HCT116 (cell line): ENCODE results near the gene MFAP2. TPM values are rescaled to one million over a fixed set of nuclear protein-coding genes. Genes with fewer than 3 reads are reported as not detected.

Experiments used
- ATAC-seq: fragments of 200-7000 bp; cut with Tn5 transposase; 2 replicates; pipeline ENCODE4 v1.9.1; 2020; ENCODE audit warnings: mild to moderate bottlenecking, moderate library complexity
- BruUV-seq: library from RNA; stranded (reverse); fragments of 400-500 nt; replicated peaks from 2 replicates; lab custom pipeline; 2021; lab: Mats Ljungman, UMichigan
- CTCF ChIA-PET: fragments of 300-600 bp; sonication (Branson Sonifier 250); formaldehyde crosslinking; loops from one replicate; lab custom pipeline; 2021; ENCODE audit warnings: antibody characterized with exemption; lab: Charles Lee
- POLR2A ChIA-PET: fragments of 300-600, 350-600 bp; sonication (Branson Sonifier 250); formaldehyde crosslinking; loops from one replicate; lab custom pipeline; 2021; ENCODE audit warnings: antibody characterized with exemption; lab: Charles Lee
- RAD21 ChIA-PET, 2 experiments: fragments of 300-600 bp; sonication (Branson Sonifier 250); formaldehyde crosslinking; loops; one replicate each; lab custom pipeline; 2023; ENCODE audit warnings: low total read pairs in 2 of 2; ENCODE audit not compliant: uncharacterized antibody in 2 of 2, unreplicated experiment in 2 of 2, low non-redundant PET in 1 of 2; lab: Charles Lee
- DNase-seq: peaks from one replicate; pipeline ENCODE4 v3.0.0-alpha.2; 2010; ENCODE audit warnings: low read depth, low spot score
- H2AFZ ChIP-seq: fragments of 200-600 bp; shearing (Covaris generic), sonication (generic); 2 replicates; pipeline ENCODE4 v1.6.1; 2017; ENCODE audit warnings: low read depth, mixed run types, mixed read lengths, antibody characterized with exemption, low read length; ENCODE audit not compliant: poor library complexity, severe bottlenecking
- H3K27ac ChIP-seq: 2 replicates; pipeline ENCODE4 v1.5.1; 2012; ENCODE audit warnings: low read depth, low read length
- H3K27me3 ChIP-seq: fragments of 200-600 bp; sonication (generic); 2 replicates; pipeline ENCODE4 v1.6.1; 2016; ENCODE audit warnings: mixed run types, low read length, mixed read lengths; ENCODE audit not compliant: insufficient read depth
- H3K36me3 ChIP-seq, 2 experiments: fragments of 200-500 bp in 1 of 2; fragments of 200-600 bp in 1 of 2; sonication (Bioruptor generic) in 1 of 2; sonication (generic) in 1 of 2; 2 replicates each; pipeline versions ENCODE4 v1.5.1 to v1.6.1; 2014 to 2016; ENCODE audit warnings: low read length in 2 of 2, inconsistent platforms in 1 of 2, mixed read lengths in 1 of 2, mixed run types in 1 of 2; ENCODE audit not compliant: insufficient read depth in 2 of 2, control insufficient read depth in 1 of 2
- H3K4me1 ChIP-seq, 2 experiments: fragments of 200-600 bp in 1 of 2; sonication (generic) in 1 of 2; 2 replicates each; pipeline versions ENCODE4 v1.5.1 to v1.6.1; 2012 to 2017; ENCODE audit warnings: low read length in 2 of 2, inconsistent platforms in 1 of 2, mild to moderate bottlenecking in 1 of 2, mixed read lengths in 1 of 2, mixed run types in 1 of 2, moderate library complexity in 1 of 2; ENCODE audit not compliant: insufficient read depth in 2 of 2, control insufficient read depth in 1 of 2
- H3K4me2 ChIP-seq: fragments of 200-600 bp; sonication (generic); 2 replicates; pipeline ENCODE4 v1.6.1; 2017; ENCODE audit warnings: mixed run types, low read length, mixed read lengths
- H3K4me3 ChIP-seq, 2 experiments: fragments of 200-600 bp in 1 of 2; sonication (generic) in 1 of 2; replicated peaks in 1 of 2; 2 replicates each; pipeline ENCODE4 v1.5.1; 2011 to 2016; ENCODE audit warnings: low read length in 2 of 2, control low read depth in 1 of 2, low read depth in 1 of 2, mild to moderate bottlenecking in 1 of 2, mixed read lengths in 1 of 2, mixed run types in 1 of 2
- H3K79me2 ChIP-seq: fragments of 200-600 bp; sonication (generic); 2 replicates; pipeline ENCODE4 v1.6.1; 2017; ENCODE audit warnings: mild to moderate bottlenecking, mixed run types, low read length, moderate library complexity, mixed read lengths; ENCODE audit not compliant: insufficient read depth
- H3K9ac ChIP-seq: fragments of 200-600 bp; sonication (generic); 2 replicates; pipeline ENCODE4 v1.6.1; 2016; ENCODE audit warnings: low read length, mixed read lengths
- H3K9me2 ChIP-seq: fragments of 200-600 bp; sonication (generic), shearing (Covaris generic); 2 replicates; pipeline ENCODE4 v1.6.1; 2017; ENCODE audit warnings: mixed run types, mild to moderate bottlenecking, moderate library complexity; ENCODE audit not compliant: insufficient read depth
- H3K9me3 ChIP-seq, 2 experiments: fragments of 200-500 bp in 1 of 2; fragments of 200-600 bp in 1 of 2; sonication (Bioruptor generic) in 1 of 2; sonication (generic) in 1 of 2; 2 replicates each; pipeline ENCODE4 v1.6.1; 2014 to 2017; ENCODE audit warnings: low read length in 2 of 2, mixed read lengths in 2 of 2, inconsistent platforms in 1 of 2, low read depth in 1 of 2, mild to moderate bottlenecking in 1 of 2, mixed run types in 1 of 2, moderate library complexity in 1 of 2; ENCODE audit not compliant: control insufficient read depth in 1 of 2, insufficient read depth in 1 of 2
- H4K20me1 ChIP-seq: fragments of 200-600 bp; sonication (generic), shearing (Covaris generic); 2 replicates; pipeline ENCODE4 v1.6.1; 2017; ENCODE audit warnings: mixed run types, mild to moderate bottlenecking, moderate library complexity; ENCODE audit not compliant: insufficient read depth
- ATF3 ChIP-seq: IDR thresholded peaks from 2 replicates; pipeline ENCODE4 v1.6.1; 2012
- CBX3 ChIP-seq: IDR thresholded peaks from 2 replicates; pipeline ENCODE4 v1.6.1; 2012; ENCODE audit warnings: low read depth
- CEBPB ChIP-seq: IDR thresholded peaks from 2 replicates; pipeline ENCODE4 v1.6.1; 2012; ENCODE audit warnings: low read depth
- CTCF ChIP-seq, 3 experiments: fragments of 200-600 bp in 1 of 3; sonication (generic) in 1 of 3; IDR thresholded peaks in 2 of 3; conservative IDR thresholded peaks in 1 of 3; 2 replicates each; pipeline ENCODE4 v1.5.1; 2012 to 2017; ENCODE audit warnings: low read depth in 2 of 3, low read length in 2 of 3, antibody characterized with exemption in 1 of 3, borderline replicate concordance in 1 of 3, control low read depth in 1 of 3, mild to moderate bottlenecking in 1 of 3, mixed read lengths in 1 of 3, mixed run types in 1 of 3, moderate library complexity in 1 of 3; ENCODE audit not compliant: insufficient read depth in 1 of 3
- EGR1 ChIP-seq: IDR thresholded peaks from 2 replicates; pipeline ENCODE4 v1.6.1; 2012; ENCODE audit warnings: low read depth
- EZH2 ChIP-seq: fragments of 200-600 bp; sonication (generic); IDR thresholded peaks from 2 replicates; pipeline ENCODE4 v1.6.1; 2017; ENCODE audit warnings: antibody characterized with exemption, mixed run types
- EZH2phosphoT487 ChIP-seq: fragments of 200-600 bp; IDR thresholded peaks from 2 replicates; pipeline ENCODE4 v1.6.1; 2018; ENCODE audit warnings: antibody characterized with exemption, borderline replicate concordance
- FOSL1 ChIP-seq: IDR thresholded peaks from 2 replicates; pipeline ENCODE4 v1.6.1; 2012; ENCODE audit warnings: low read depth
- JUND ChIP-seq: IDR thresholded peaks from 2 replicates; pipeline ENCODE4 v1.6.1; 2012
- MAX ChIP-seq: IDR thresholded peaks from 2 replicates; pipeline ENCODE4 v1.6.1; 2012
- POLR2A ChIP-seq: IDR thresholded peaks from 2 replicates; pipeline ENCODE4 v1.7.0; 2011; ENCODE audit warnings: borderline replicate concordance; ENCODE audit not compliant: insufficient read depth, insufficient read length; ENCODE audit errors: extremely low read depth
- POLR2AphosphoS5 ChIP-seq: IDR thresholded peaks from 2 replicates; pipeline ENCODE4 v1.6.1; 2011; ENCODE audit warnings: mild to moderate bottlenecking, low read depth, low read length, moderate library complexity
- RAD21 ChIP-seq: IDR thresholded peaks from 2 replicates; pipeline ENCODE4 v1.6.1; 2012; ENCODE audit warnings: low read depth, mild to moderate bottlenecking
- REST ChIP-seq: IDR thresholded peaks from 2 replicates; pipeline ENCODE4 v1.6.1; 2012; ENCODE audit warnings: low read depth
- SIN3A ChIP-seq: IDR thresholded peaks from 2 replicates; pipeline ENCODE4 v1.6.1; 2012; ENCODE audit warnings: low read depth
- SP1 ChIP-seq: IDR thresholded peaks from 2 replicates; pipeline ENCODE4 v1.6.1; 2012; ENCODE audit warnings: low read depth
- SRF ChIP-seq: IDR thresholded peaks from 2 replicates; pipeline ENCODE4 v1.6.1; 2012; ENCODE audit warnings: low read depth
- YY1 ChIP-seq: IDR thresholded peaks from 2 replicates; pipeline ENCODE4 v1.6.1; 2011; ENCODE audit warnings: low read length, low read depth, moderate library complexity, mild to moderate bottlenecking; ENCODE audit not compliant: insufficient replicate concordance; ENCODE audit errors: extremely low read depth
- ZFX ChIP-seq: fragments of 450-650 bp; IDR thresholded peaks from 2 replicates; pipeline ENCODE4 v1.6.1; 2017
- ZNF274 ChIP-seq: fragments of 200-500 bp; sonication (Bioruptor generic); IDR thresholded peaks from 2 replicates; pipeline ENCODE4 v1.6.1; 2014; ENCODE audit warnings: mild to moderate bottlenecking, low read depth, low read length, inconsistent platforms
- intact Hi-C: fragments of 100-400 bp; cut with micrococcal nuclease; formaldehyde crosslinking; loops from 2 replicates; pipeline ENCODE4 v1.10.0; 2022
- total RNA-seq: library from RNA; stranded (reverse); gene quantifications from one replicate; pipeline ENCODE4 v1.2.1, GENCODE V29; 2021; ENCODE audit not compliant: unreplicated experiment

The MFAP2 gene
- total RNA-seq, 1 experiment from 2014 or later: 63.1 TPM

GRCh38 chr1:16958475-16958874 is 21.9 kb downstream of the MFAP2 start:
- ATAC-seq: no peak
- Histone ChIP-seq H3K4me1 (peaks cover 12 to 17% of the 10 kb centered on the region in 2 experiments), H2AFZ (no peak overlapping the region), H3K79me2 (no peaks in the 10 kb centered on the region), H3K9me2 (no peaks in the 10 kb centered on the region), H3K9ac (no peak overlapping the region), H3K4me3 (no peak overlapping the region), H3K27me3 (no peaks in the 10 kb centered on the region), H3K9me3 (no peaks in the 10 kb centered on the region), H4K20me1 (no peaks in the 10 kb centered on the region), H3K36me3 (no peaks in the 10 kb centered on the region), H3K27ac (no peak overlapping the region), H3K4me2 (no peak overlapping the region)
- no TSS peak for BruUV-seq
- POLR2A ChIA-PET: no interaction called here
- TF ChIP-seq ZFX: no peak
- TF ChIP-seq YY1: no peak
- no peak for TF ChIP-seq ATF3
- no peak for TF ChIP-seq EGR1
- TF ChIP-seq RAD21: no peak
- TF ChIP-seq EZH2phosphoT487: no peak
- no peak for TF ChIP-seq POLR2A
- TF ChIP-seq SP1: no peak
- TF ChIP-seq CBX3: no peak
- no peak for TF ChIP-seq POLR2AphosphoS5
- no peak for TF ChIP-seq REST
- TF ChIP-seq EZH2: no peak
- TF ChIP-seq MAX: no peak
- TF ChIP-seq SIN3A: no peak
- TF ChIP-seq CTCF (IDR thresholded peaks at IDR 0.05 in 2 of 3, conservative IDR thresholded peaks at IDR 0.05 in 1 of 3; ENCODE audit: borderline replicate concordance in 1 of 3, insufficient read depth in 1 of 3, low read depth in 2 of 3, low read length in 2 of 3): no peak
- TF ChIP-seq JUND: no peak
- no peak for TF ChIP-seq FOSL1
- TF ChIP-seq ZNF274: no peak
- TF ChIP-seq SRF: no peak
- no peak for TF ChIP-seq CEBPB
- CTCF ChIA-PET: no interaction called here
- DNase-seq: no peak
- intact Hi-C loops: no loop called here
- RAD21 ChIA-PET: no interaction called here
